DND-41 (cell line): Measurements from ENCODE around the gene DHRSX.

ENCODE experiments used
- ATAC-seq: fragments of 200-7000 bp; cut with Tn5 transposase; 3 replicates; pipeline ENCODE4 v1.9.1; 2021; ENCODE audit warnings: low read depth; ENCODE audit not compliant: insufficient read depth
- DNase-seq: peaks from one replicate; pipeline ENCODE4 v3.0.0-alpha.2; 2020
- H2AFZ ChIP-seq: 2 replicates; pipeline ENCODE4 v1.6.0; 2012; ENCODE audit warnings: low read depth, low read length
- H3K27ac ChIP-seq: 2 replicates; pipeline ENCODE4 v1.5.1; 2012; ENCODE audit warnings: low read length, inconsistent platforms
- H3K27me3 ChIP-seq: fragments of 200-600 bp; sonication (generic); 2 replicates; pipeline ENCODE4 v1.6.0; 2012; ENCODE audit warnings: low read length, mild to moderate bottlenecking, inconsistent platforms; ENCODE audit not compliant: insufficient read depth, poor library complexity
- H3K36me3 ChIP-seq: 2 replicates; pipeline ENCODE4 v1.5.1; 2012; ENCODE audit warnings: low read length, inconsistent platforms; ENCODE audit not compliant: insufficient read depth
- H3K4me1 ChIP-seq: 2 replicates; pipeline ENCODE4 v1.5.1; 2012; ENCODE audit warnings: mild to moderate bottlenecking, low read length; ENCODE audit not compliant: insufficient read depth
- H3K4me2 ChIP-seq: 2 replicates; pipeline ENCODE4 v1.6.0; 2012; ENCODE audit warnings: mild to moderate bottlenecking, moderate library complexity, low read length, inconsistent platforms; ENCODE audit not compliant: insufficient read depth
- H3K4me3 ChIP-seq, 2 experiments: fragments of 200-600 bp in 1 of 2; shearing (Covaris generic) in 1 of 2; 2 replicates each; pipeline ENCODE4 v1.5.1; 2012 to 2016; ENCODE audit warnings: inconsistent platforms in 2 of 2, low read length in 2 of 2, mild to moderate bottlenecking in 2 of 2, low read depth in 1 of 2, moderate library complexity in 1 of 2
- H3K79me2 ChIP-seq: 2 replicates; pipeline ENCODE4 v1.6.0; 2012; ENCODE audit warnings: low read length, inconsistent platforms; ENCODE audit not compliant: insufficient read depth
- H3K9ac ChIP-seq: 2 replicates; pipeline ENCODE4 v1.6.0; 2012; ENCODE audit warnings: low read depth, mild to moderate bottlenecking, inconsistent platforms, low read length, moderate library complexity
- H3K9me3 ChIP-seq: 2 replicates; pipeline ENCODE4 v1.5.1; 2012; ENCODE audit warnings: low read length, moderate library complexity, mild to moderate bottlenecking, inconsistent platforms; ENCODE audit not compliant: insufficient read depth, severe bottlenecking
- H4K20me1 ChIP-seq: 2 replicates; pipeline ENCODE4 v1.6.0; 2012; ENCODE audit warnings: low read length; ENCODE audit not compliant: insufficient read depth
- EZH2 ChIP-seq: IDR thresholded peaks from 3 replicates; pipeline ENCODE4 v1.6.1; 2012; ENCODE audit warnings: borderline replicate concordance, low read depth, mild to moderate bottlenecking, moderate library complexity, low read length, inconsistent platforms; ENCODE audit not compliant: severe bottlenecking
- TF ChIP-seq, protein P1 (sequence below): IDR thresholded peaks from 2 replicates; pipeline ENCODE4 v1.5.1; 2012; ENCODE audit warnings: borderline replicate concordance, low read length, moderate library complexity, mild to moderate bottlenecking; ENCODE audit not compliant: poor library complexity, severe bottlenecking; ENCODE audit errors: extremely low read depth

The DHRSX gene

GRCh38 chrX:2514131-2514530 lies 13.4 kb upstream of the DHRSX start:
- Histone ChIP-seq H3K9me3 (no peaks in the 10 kb centered on the region), H3K4me2 (no peak overlapping the region), H2AFZ (no peak overlapping the region), H3K4me1 (no peaks in the 10 kb centered on the region), H3K27ac (no peak overlapping the region), H3K9ac (no peak overlapping the region), H3K79me2 (no peaks in the 10 kb centered on the region), H4K20me1 (no peaks in the 10 kb centered on the region), H3K36me3 (no peaks in the 10 kb centered on the region), H3K27me3 (no peaks in the 10 kb centered on the region), H3K4me3 (no peak overlapping the region)
- no peak for TF ChIP-seq EZH2
- TF ChIP-seq, protein P1, sequence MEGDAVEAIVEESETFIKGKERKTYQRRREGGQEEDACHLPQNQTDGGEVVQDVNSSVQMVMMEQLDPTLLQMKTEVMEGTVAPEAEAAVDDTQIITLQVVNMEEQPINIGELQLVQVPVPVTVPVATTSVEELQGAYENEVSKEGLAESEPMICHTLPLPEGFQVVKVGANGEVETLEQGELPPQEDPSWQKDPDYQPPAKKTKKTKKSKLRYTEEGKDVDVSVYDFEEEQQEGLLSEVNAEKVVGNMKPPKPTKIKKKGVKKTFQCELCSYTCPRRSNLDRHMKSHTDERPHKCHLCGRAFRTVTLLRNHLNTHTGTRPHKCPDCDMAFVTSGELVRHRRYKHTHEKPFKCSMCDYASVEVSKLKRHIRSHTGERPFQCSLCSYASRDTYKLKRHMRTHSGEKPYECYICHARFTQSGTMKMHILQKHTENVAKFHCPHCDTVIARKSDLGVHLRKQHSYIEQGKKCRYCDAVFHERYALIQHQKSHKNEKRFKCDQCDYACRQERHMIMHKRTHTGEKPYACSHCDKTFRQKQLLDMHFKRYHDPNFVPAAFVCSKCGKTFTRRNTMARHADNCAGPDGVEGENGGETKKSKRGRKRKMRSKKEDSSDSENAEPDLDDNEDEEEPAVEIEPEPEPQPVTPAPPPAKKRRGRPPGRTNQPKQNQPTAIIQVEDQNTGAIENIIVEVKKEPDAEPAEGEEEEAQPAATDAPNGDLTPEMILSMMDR: no peak
- no peak for ATAC-seq
- no peak for DNase-seq

GRCh38 chrX:2513121-2513664 lies 12.4 kb upstream of the DHRSX start:
- Histone ChIP-seq H3K4me1 (no peaks in the 10 kb centered on the region), H2AFZ (no peak overlapping the region), H3K36me3 (no peaks in the 10 kb centered on the region), H4K20me1 (no peaks in the 10 kb centered on the region), H3K9me3 (no peaks in the 10 kb centered on the region), H3K9ac (no peak overlapping the region), H3K4me2 (no peak overlapping the region), H3K27me3 (no peaks in the 10 kb centered on the region), H3K79me2 (no peaks in the 10 kb centered on the region), H3K27ac (no peak overlapping the region), H3K4me3 (no peak overlapping the region)
- TF ChIP-seq, protein P1: no peak
- no peak for TF ChIP-seq EZH2
- DNase-seq (no peak), ATAC-seq (no peak)

DNA sequence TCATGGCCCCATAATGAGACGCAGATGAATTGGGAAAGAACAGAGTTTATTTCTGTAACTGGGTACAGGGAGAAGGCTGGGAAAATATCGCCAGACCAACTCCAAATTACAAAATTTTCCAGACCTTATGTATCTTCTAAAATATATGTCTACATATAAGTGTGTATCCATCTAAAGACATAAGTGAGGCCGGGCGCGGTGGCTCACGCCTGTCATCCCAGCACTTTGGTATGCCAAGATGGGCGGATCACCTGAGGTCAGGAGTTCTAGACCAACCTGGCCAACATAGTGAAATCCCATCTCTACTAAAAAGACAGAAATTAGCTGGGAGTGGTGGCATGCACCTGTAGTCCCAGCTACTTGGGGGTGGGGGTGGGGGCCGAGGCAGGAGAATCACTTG lies 11.7 kb upstream of the DHRSX start:
- Histone ChIP-seq H3K79me2 (no peaks in the 10 kb centered on the region), H3K9me3 (no peaks in the 10 kb centered on the region), H4K20me1 (no peaks in the 10 kb centered on the region), H2AFZ (no peak overlapping the region), H3K4me1 (no peaks in the 10 kb centered on the region), H3K27ac (no peak overlapping the region), H3K27me3 (no peaks in the 10 kb centered on the region), H3K36me3 (no peaks in the 10 kb centered on the region), H3K4me3 (no peak overlapping the region), H3K4me2 (no peak overlapping the region), H3K9ac (no peak overlapping the region)
- ATAC-seq (no peak), DNase-seq (no peak)
- TF ChIP-seq, protein P1: no peak
- no peak for TF ChIP-seq EZH2

- Histone ChIP-seq H3K9me3 (no peaks in the 10 kb centered on the region), H3K4me1 (no peaks in the 10 kb centered on the region), H3K9ac (no peak overlapping the region), H4K20me1 (no peaks in the 10 kb centered on the region), H2AFZ (no peak overlapping the region), H3K4me3 (no peak overlapping the region), H3K27ac (no peak overlapping the region), H3K36me3 (no peaks in the 10 kb centered on the region), H3K4me2 (no peak overlapping the region), H3K79me2 (no peaks in the 10 kb centered on the region), H3K27me3 (no peaks in the 10 kb centered on the region)
- DNase-seq (no peak), ATAC-seq (no peak)
- no peak for TF ChIP-seq EZH2
- TF ChIP-seq, protein P1: no peak
These were observed 10.6 kb upstream of the DHRSX start for GRCh38 chrX:2511326-2511725.
